HepG2 (cell line): ENCODE results near the gene DDX17. TPM values are rescaled to one million over a fixed set of nuclear protein-coding genes. Genes with fewer than 3 reads are reported as not detected.

Source experiments
- AGO1 ChIP-seq: fragments of 200-400 bp; formaldehyde crosslinking; IDR thresholded peaks from 2 replicates; pipeline ENCODE4 v1.6.1; 2017; ENCODE audit warnings: mild to moderate bottlenecking, low read depth, low read length, moderate library complexity; ENCODE audit not compliant: poor library complexity, severe bottlenecking
- AHR ChIP-seq: IDR thresholded peaks from 2 replicates; pipeline ENCODE4 v1.6.1; 2018; ENCODE audit warnings: missing genetic modification reagents, missing compliant biosample characterization
- BRD4 ChIP-seq: sonication (generic); formaldehyde crosslinking; IDR thresholded peaks from 2 replicates; pipeline ENCODE4 v1.4.0; 2020; ENCODE audit warnings: missing genetic modification reagents
- CHD4 ChIP-seq: fragments of 200-600 bp; sonication (generic); IDR thresholded peaks from 2 replicates; pipeline ENCODE4 v1.7.0; 2017; ENCODE audit warnings: mild to moderate bottlenecking, low read length, borderline replicate concordance
- EED ChIP-seq: sonication (generic); formaldehyde crosslinking; IDR thresholded peaks from 2 replicates; pipeline ENCODE4 v1.5.0; 2020; ENCODE audit warnings: mild to moderate bottlenecking, missing genetic modification reagents
- HES4 ChIP-seq: sonication (generic); formaldehyde crosslinking; IDR thresholded peaks from 2 replicates; pipeline ENCODE4 v1.9.0; 2021; ENCODE audit warnings: mild to moderate bottlenecking, missing genetic modification reagents, borderline replicate concordance
- KLF12 ChIP-seq: sonication (generic); formaldehyde crosslinking; IDR thresholded peaks from 2 replicates; pipeline ENCODE4 v1.4.0; 2020; ENCODE audit warnings: missing genetic modification reagents, borderline replicate concordance
- MED1 ChIP-seq: sonication (generic); formaldehyde crosslinking; IDR thresholded peaks from 2 replicates; pipeline ENCODE4 v1.4.0; 2020; ENCODE audit warnings: missing genetic modification reagents
- MZF1 ChIP-seq: sonication (generic); formaldehyde crosslinking; IDR thresholded peaks from 2 replicates; pipeline ENCODE4 v1.8.1; 2023; ENCODE audit warnings: mild to moderate bottlenecking, missing genetic modification reagents, borderline replicate concordance
- NFIB ChIP-seq: sonication (generic); formaldehyde crosslinking; IDR thresholded peaks from 2 replicates; pipeline ENCODE4 v1.9.0; 2021; ENCODE audit warnings: missing genetic modification reagents, mild to moderate bottlenecking, borderline replicate concordance
- NFYB ChIP-seq: sonication (generic); formaldehyde crosslinking; IDR thresholded peaks from 2 replicates; pipeline ENCODE4 v1.4.0; 2020; ENCODE audit warnings: missing genetic modification reagents
- POLR2AphosphoS2 ChIP-seq: IDR thresholded peaks from 2 replicates; pipeline ENCODE4 v1.6.1; 2011; ENCODE audit warnings: low read depth, low read length, improper control_type of control experiment
- SALL1 ChIP-seq: sonication (generic); formaldehyde crosslinking; IDR thresholded peaks from 2 replicates; pipeline ENCODE4 v1.8.0; 2022; ENCODE audit warnings: mild to moderate bottlenecking, missing genetic modification reagents
- TCF7L2 ChIP-seq: IDR thresholded peaks from 2 replicates; pipeline ENCODE4 v1.6.1; 2011; ENCODE audit warnings: mild to moderate bottlenecking, low read depth, low read length, moderate library complexity
- TERF1 ChIP-seq: sonication (generic); formaldehyde crosslinking; IDR thresholded peaks from 2 replicates; pipeline ENCODE4 v1.8.0; 2022; ENCODE audit warnings: mild to moderate bottlenecking, missing genetic modification reagents, moderate library complexity
- TOE1 ChIP-seq: sonication (generic); formaldehyde crosslinking; IDR thresholded peaks from 2 replicates; pipeline ENCODE4 v1.4.0; 2020; ENCODE audit warnings: mild to moderate bottlenecking, missing genetic modification reagents
- ZFP1 ChIP-seq: IDR thresholded peaks from 2 replicates; pipeline ENCODE4 v1.6.1; 2016
- ZGPAT ChIP-seq: IDR thresholded peaks from 2 replicates; pipeline ENCODE4 v1.6.1; 2016; ENCODE audit warnings: mild to moderate bottlenecking
- ZHX2 ChIP-seq, 2 experiments: sonication (generic) in 1 of 2; formaldehyde crosslinking in 1 of 2; IDR thresholded peaks; 2 replicates each; pipeline versions ENCODE4 v1.6.1 to v1.9.0; 2014 to 2022; ENCODE audit warnings: antibody characterized with exemption in 1 of 2, borderline replicate concordance in 1 of 2, inconsistent platforms in 1 of 2, low read depth in 1 of 2, missing genetic modification reagents in 1 of 2
- ZNF337 ChIP-seq: sonication (generic); formaldehyde crosslinking; IDR thresholded peaks from 2 replicates; pipeline ENCODE4 v1.5.1; 2020; ENCODE audit warnings: missing genetic modification reagents, low read depth, mild to moderate bottlenecking, borderline replicate concordance
- ZNF557 ChIP-seq: sonication (generic); formaldehyde crosslinking; IDR thresholded peaks from 2 replicates; pipeline ENCODE4 v1.4.0; 2020; ENCODE audit warnings: missing genetic modification reagents
- ZNF564 ChIP-seq: sonication (generic); formaldehyde crosslinking; IDR thresholded peaks from 2 replicates; pipeline ENCODE4 v1.8.1; 2023; ENCODE audit warnings: mild to moderate bottlenecking, missing genetic modification reagents
- polyA plus RNA-seq, 8 experiments: library from polyadenylated mRNA; depleted of rRNA in 3 of 8; stranded (reverse) in 7 of 8; unstranded in 1 of 8; fragments of >200 nt; fragmentation: Illumina TruSeq in 4 of 8; extraction: Trizol in 4 of 8; gene quantifications; 2 replicates each; pipeline versions ENCODE4 v1.2.1 to v1.2.3, GENCODE V29; 2011 to 2016; ENCODE audit warnings: low read depth in 4 of 8, missing spikeins in 1 of 8, mixed read lengths in 1 of 8; ENCODE audit not compliant: insufficient read depth in 1 of 8
- total RNA-seq, 5 experiments: library from RNA; depleted of rRNA; stranded (reverse); fragments of >200 nt; fragmentation: Illumina TruSeq; extraction: Trizol; gene quantifications; 2 replicates each; pipeline ENCODE4 v1.2.3, GENCODE V29; 2016; ENCODE audit warnings: low read depth in 1 of 5

Gene DDX17
- total and polyA plus RNA-seq, 2 of the 13 experiments (the other 11 are each of a cell fraction or from before 2014, with no cell fraction given): 238 to 344 TPM

DNA sequence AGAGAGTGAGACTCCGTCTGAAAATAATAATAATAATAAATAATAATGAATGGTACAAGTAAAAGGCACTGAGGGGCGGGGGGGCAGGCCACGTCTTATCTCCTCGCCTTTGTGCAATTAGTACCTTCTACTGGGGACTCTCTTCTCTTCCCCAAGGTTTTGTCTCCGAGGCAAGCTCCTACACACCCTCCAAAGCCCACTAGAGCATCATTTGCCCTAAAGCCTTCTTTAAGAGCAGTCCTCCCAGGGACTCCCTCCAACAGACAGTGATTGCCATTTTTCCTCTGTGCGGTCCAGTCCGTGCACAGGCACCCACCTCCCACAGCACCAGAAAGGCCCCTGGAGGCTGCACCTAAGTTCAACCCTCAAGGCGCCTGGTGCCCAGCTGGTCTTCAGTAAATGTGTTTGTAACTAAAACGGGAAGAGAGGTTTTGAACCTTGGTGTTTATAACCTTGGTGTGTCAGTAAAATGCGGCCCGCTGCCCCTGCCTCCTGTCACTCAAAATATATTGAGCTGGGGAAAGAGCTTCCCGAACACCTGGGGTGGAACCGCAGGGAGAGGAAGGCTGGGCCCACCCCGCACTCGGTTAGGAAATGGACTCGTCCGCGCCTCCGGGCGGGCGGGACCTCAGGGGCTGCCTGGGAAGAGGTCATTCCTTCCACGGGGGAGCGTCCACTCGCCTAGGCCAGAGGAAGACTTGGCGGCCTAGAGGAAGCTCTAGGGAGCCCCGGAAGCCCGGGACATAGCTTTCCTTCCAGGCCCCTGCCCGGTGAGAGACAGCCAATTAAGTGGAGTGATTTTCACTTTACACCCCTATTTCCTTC lies 42.9 kb downstream of the DDX17 start (continued):
- TF ChIP-seq KLF12 (CRISPR knock-in tag) (no peak), MED1 (CRISPR knock-in tag) (peak; percentile 59), NFYB (CRISPR knock-in tag) (no peak; the same call in 1 of the 2 replicates), ZGPAT (CRISPR knock-in tag) (peak; percentile 65; the same call in 1 of the 2 replicates), MZF1 (CRISPR knock-in tag) (no peak), TERF1 (no peak), AHR (CRISPR knock-in tag) (0 out of 2 replicates have a peak, but pooled peaks have one; percentile 72), HES4 (CRISPR knock-in tag) (no peak), AGO1 (no peak), ZFP1 (CRISPR knock-in tag) (peak; percentile 59; the same call in 1 of the 2 replicates), TOE1 (CRISPR knock-in tag) (no peak), BRD4 (CRISPR knock-in tag) (no peak), ZHX2 (IDR thresholded peaks at IDR 0.05; ENCODE audit: low read depth) (0 out of 2 replicates have a peak, but pooled peaks have one; percentile 45), ZHX2 (CRISPR knock-in tag; IDR thresholded peaks at IDR 0.05; ENCODE audit: borderline replicate concordance) (no peak), ZNF557 (CRISPR knock-in tag) (no peak), SALL1 (CRISPR knock-in tag) (peak; percentile 68), CHD4 (no peak), POLR2AphosphoS2 (no peak), ZNF564 (CRISPR knock-in tag) (no peak), EED (CRISPR knock-in tag) (no peak), ZNF337 (CRISPR knock-in tag) (no peak), TCF7L2 (no peak), NFIB (CRISPR knock-in tag) (no peak)
